GM23248 (cell line): ENCODE data around the gene RAB17.

Source experiments
- EZH2 ChIP-seq: fragments of 200-600 bp; sonication (generic); IDR thresholded peaks from 2 replicates; pipeline ENCODE4 v1.6.1; 2018; ENCODE audit warnings: antibody characterized with exemption, mild to moderate bottlenecking; ENCODE audit not compliant: insufficient read depth, poor library complexity, severe bottlenecking
- EZH2phosphoT487 ChIP-seq: fragments of 200-600 bp; sonication (generic); IDR thresholded peaks from 2 replicates; pipeline ENCODE4 v1.6.1; 2018; ENCODE audit warnings: antibody characterized with exemption, moderate library complexity, mild to moderate bottlenecking, low read depth; ENCODE audit not compliant: insufficient read depth

DNA sequence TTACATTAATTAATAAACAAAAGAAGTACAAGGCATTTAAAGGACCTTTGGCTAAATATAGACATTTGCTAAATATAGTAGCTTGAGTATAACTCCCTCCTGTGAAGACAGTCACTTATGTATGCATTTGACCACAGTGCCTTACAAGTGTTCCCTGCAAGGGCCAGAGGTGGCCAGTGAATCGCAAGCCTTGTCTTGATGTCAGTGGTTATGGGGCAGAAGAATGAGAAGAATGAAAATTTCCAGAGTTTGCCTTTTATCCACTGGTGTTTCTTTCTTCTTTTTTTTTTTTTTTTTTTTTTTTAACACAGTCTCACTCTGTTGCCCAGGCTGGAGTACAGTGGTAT is 38.6 kb upstream of the RAB17 start:
- TF ChIP-seq EZH2phosphoT487 (no peak), EZH2 (no peak)
